ENCODE measurements around the gene EXD1. TPM values are rescaled to one million over a fixed set of nuclear protein-coding genes. Genes with fewer than 3 reads are reported as not detected.

Gene EXD1
- total RNA-seq, 1 donor from 2014 or later, result not detected

GRCh38 chr15:41233367-41233771 is 2.8 kb upstream of the EXD1 start:
- ATAC-seq, result no peak

GRCh38 chr15:41231422-41232226 is 1.1 kb upstream of the EXD1 start:
- ATAC-seq (peak; percentile 46), DNase-seq (ENCODE audit: low spot score) (no peak)

More at GRCh38 chr15:41233367-41233771, 2.8 kb upstream of the EXD1 start:
- DNase-seq (ENCODE audit: low spot score), result no peak

GRCh38 chr15:41230345-41230649 is 260 bp downstream of the EXD1 start:
- DNase-seq (ENCODE audit: low spot score) (no peak), ATAC-seq (no peak)

- ATAC-seq, result no peak
These were observed 11.2 kb downstream of the EXD1 start for GRCh38 chr15:41219381-41219780.

GRCh38 chr15:41218851-41219250 is 11.7 kb downstream of the EXD1 start:
- DNase-seq (ENCODE audit: low spot score), result no peak

More at GRCh38 chr15:41219381-41219780, 11.2 kb downstream of the EXD1 start:
- no peak for DNase-seq (ENCODE audit: low spot score)

GRCh38 chr15:41215708-41216107 is 14.8 kb downstream of the EXD1 start:
- ATAC-seq (no peak), DNase-seq (ENCODE audit: low spot score) (no peak)

More at GRCh38 chr15:41218851-41219250, 11.7 kb downstream of the EXD1 start:
- no peak for ATAC-seq

GRCh38 chr15:41207687-41208448 is 22.7 kb downstream of the EXD1 start:
- no peak for DNase-seq (ENCODE audit: low spot score)
- ATAC-seq, result no peak

GRCh38 chr15:41205315-41205714 is 25.2 kb downstream of the EXD1 start:
- no peak for ATAC-seq
- no peak for DNase-seq (ENCODE audit: low spot score)

GRCh38 chr15:41203395-41203794 is 27.2 kb downstream of the EXD1 start:
- ATAC-seq (no peak), DNase-seq (ENCODE audit: low spot score) (no peak)

GRCh38 chr15:41199470-41199869 is 31.1 kb downstream of the EXD1 start:
- ATAC-seq (no peak), DNase-seq (ENCODE audit: low spot score) (no peak)

GRCh38 chr15:41194444-41194843 is 36.1 kb downstream of the EXD1 start:
- ATAC-seq, result no peak
- DNase-seq (ENCODE audit: low spot score), result no peak

GRCh38 chr15:41183581-41183980 is 47.0 kb downstream of the EXD1 start:
- no peak for ATAC-seq

GRCh38 chr15:41182266-41182665 is 48.3 kb downstream of the EXD1 start:
- ATAC-seq (no peak), DNase-seq (ENCODE audit: low spot score) (no peak)

More at GRCh38 chr15:41183581-41183980, 47.0 kb downstream of the EXD1 start:
- DNase-seq (ENCODE audit: low spot score), result no peak

GRCh38 chr15:41180206-41180789 is 50.3 kb downstream of the EXD1 start:
- DNase-seq (ENCODE audit: low spot score), result no peak
- no peak for ATAC-seq

- DNase-seq (ENCODE audit: low spot score), result no peak
- ATAC-seq, result no peak
These were observed 60.8 kb downstream of the EXD1 start for GRCh38 chr15:41169781-41170180.

GRCh38 chr15:41169086-41169485 is 61.5 kb downstream of the EXD1 start:
- DNase-seq (ENCODE audit: low spot score) (no peak), ATAC-seq (no peak)

- ATAC-seq (no peak), DNase-seq (ENCODE audit: low spot score) (no peak)
These were observed 68.8 kb downstream of the EXD1 start for GRCh38 chr15:41161736-41162135.

- no peak for DNase-seq (ENCODE audit: low spot score)
- no peak for ATAC-seq
These were observed 69.2 kb downstream of the EXD1 start for GRCh38 chr15:41161336-41161735.

- ATAC-seq (no peak), DNase-seq (ENCODE audit: low spot score) (no peak)
These were observed 69.8 kb downstream of the EXD1 start for GRCh38 chr15:41160639-41161315.

- DNase-seq (ENCODE audit: low spot score), result no peak
- ATAC-seq, result peak; percentile 44
These were observed 76.1 kb downstream of the EXD1 start for GRCh38 chr15:41154412-41154811.

GRCh38 chr15:41153733-41154132 is 76.8 kb downstream of the EXD1 start:
- DNase-seq (ENCODE audit: low spot score), result no peak
- no peak for ATAC-seq
